Memory B cell (primary cell): Measurements from ENCODE around the gene MB21D2.

Experiments used
- ATAC-seq: fragments of 150-1000 bp; cut with Tn5 transposase; 2 replicates; pipeline ENCODE4 v1.10.0; 2021; ENCODE audit warnings: low read depth, mild to moderate bottlenecking, moderate library complexity
- DNase-seq, 2 donors: peaks; one replicate each; pipeline ENCODE4 v3.0.0; 2022; ENCODE audit warnings: low spot score in 2 of 2
- H3K27ac Mint-ChIP-seq: one replicate; pipeline ENCODE4 v1.8.0; 2022; ENCODE audit warnings: mild to moderate bottlenecking, moderate library complexity, mixed read lengths
- H3K27me3 Mint-ChIP-seq: one replicate; pipeline ENCODE4 v1.8.0; 2022; ENCODE audit warnings: mixed read lengths
- H3K36me3 Mint-ChIP-seq: one replicate; pipeline ENCODE4 v1.8.0; 2022; ENCODE audit warnings: mild to moderate bottlenecking, mixed read lengths
- H3K4me1 Mint-ChIP-seq: one replicate; pipeline ENCODE4 v1.8.0; 2022; ENCODE audit warnings: mixed read lengths
- H3K4me3 Mint-ChIP-seq: one replicate; pipeline ENCODE4 v1.8.0; 2022; ENCODE audit warnings: mild to moderate bottlenecking, moderate library complexity, mixed read lengths
- H3K9me3 Mint-ChIP-seq: one replicate; pipeline ENCODE4 v1.8.0; 2022; ENCODE audit warnings: mixed read lengths

MB21D2 gene

GRCh38 chr3:192834428-192834827 is 83.2 kb downstream of the MB21D2 start:
- no peaks in the 10 kb centered on the region for H3K36me3 Mint-ChIP-seq
- no peak overlapping the region for H3K27ac Mint-ChIP-seq
- H3K27me3 Mint-ChIP-seq, result no peaks in the 10 kb centered on the region
- no peak overlapping the region for H3K4me3 Mint-ChIP-seq
- peaks cover 11% of the 10 kb centered on the region for H3K4me1 Mint-ChIP-seq
- DNase-seq (no peak), ATAC-seq (no peak)
- H3K9me3 Mint-ChIP-seq, result no peaks in the 10 kb centered on the region

GRCh38 chr3:192833177-192833890 is 84.3 kb downstream of the MB21D2 start:
- H3K36me3 Mint-ChIP-seq, result no peaks in the 10 kb centered on the region

GRCh38 chr3:192831801-192832347 is 85.8 kb downstream of the MB21D2 start:
- Mint-ChIP-seq H3K27ac (no peak overlapping the region), H3K27me3 (no peaks in the 10 kb centered on the region), H3K9me3 (no peaks in the 10 kb centered on the region), H3K4me1 (peaks cover 5% of the 10 kb centered on the region), H3K4me3 (no peak overlapping the region), H3K36me3 (no peaks in the 10 kb centered on the region)
- ATAC-seq (no peak), DNase-seq (no peak)

More at GRCh38 chr3:192833177-192833890, 84.3 kb downstream of the MB21D2 start:
- no peak overlapping the region for H3K27ac Mint-ChIP-seq
- peaks cover 11% of the 10 kb centered on the region for H3K4me1 Mint-ChIP-seq
- DNase-seq (no peak), ATAC-seq (no peak)
- H3K9me3 Mint-ChIP-seq, result no peaks in the 10 kb centered on the region
- H3K4me3 Mint-ChIP-seq, result no peak overlapping the region
- no peaks in the 10 kb centered on the region for H3K27me3 Mint-ChIP-seq

GRCh38 chr3:192831111-192831644 is 86.5 kb downstream of the MB21D2 start:
- no peak for ATAC-seq
- Mint-ChIP-seq H3K36me3 (no peaks in the 10 kb centered on the region), H3K9me3 (no peaks in the 10 kb centered on the region), H3K27me3 (no peaks in the 10 kb centered on the region), H3K4me1 (peaks cover 5% of the 10 kb centered on the region), H3K4me3 (no peak overlapping the region), H3K27ac (no peak overlapping the region)
- DNase-seq, result no peak

GRCh38 chr3:192830291-192831110 is 87.2 kb downstream of the MB21D2 start:
- no peak overlapping the region for H3K4me3 Mint-ChIP-seq
- H3K27ac Mint-ChIP-seq, result no peak overlapping the region
- H3K9me3 Mint-ChIP-seq, result no peaks in the 10 kb centered on the region
- peaks cover 5% of the 10 kb centered on the region for H3K4me1 Mint-ChIP-seq
- no peak for ATAC-seq
- no peaks in the 10 kb centered on the region for H3K36me3 Mint-ChIP-seq
- DNase-seq, result no peak
- H3K27me3 Mint-ChIP-seq, result no peaks in the 10 kb centered on the region

- Mint-ChIP-seq H3K36me3 (no peaks in the 10 kb centered on the region), H3K9me3 (no peaks in the 10 kb centered on the region), H3K4me1 (peaks cover 5% of the 10 kb centered on the region), H3K27me3 (no peaks in the 10 kb centered on the region), H3K4me3 (no peak overlapping the region), H3K27ac (no peak overlapping the region)
- DNase-seq (no peak), ATAC-seq (no peak)
These were observed 89.6 kb downstream of the MB21D2 start for GRCh38 chr3:192827863-192828594.

- ATAC-seq, result no peak
These were observed 90.4 kb downstream of the MB21D2 start for GRCh38 chr3:192827208-192827607.

GRCh38 chr3:192826214-192827006 is 91.2 kb downstream of the MB21D2 start:
- ATAC-seq (no peak), DNase-seq (no peak)
- Mint-ChIP-seq H3K9me3 (no peaks in the 10 kb centered on the region), H3K27me3 (no peaks in the 10 kb centered on the region), H3K4me1 (peaks cover 4% of the 10 kb centered on the region), H3K27ac (no peak overlapping the region), H3K4me3 (no peak overlapping the region), H3K36me3 (no peaks in the 10 kb centered on the region)

More at GRCh38 chr3:192827208-192827607, 90.4 kb downstream of the MB21D2 start:
- peaks cover 5% of the 10 kb centered on the region for H3K4me1 Mint-ChIP-seq
- no peaks in the 10 kb centered on the region for H3K36me3 Mint-ChIP-seq
- no peak overlapping the region for H3K4me3 Mint-ChIP-seq
- DNase-seq, result no peak
- no peak overlapping the region for H3K27ac Mint-ChIP-seq
- no peaks in the 10 kb centered on the region for H3K27me3 Mint-ChIP-seq
- H3K9me3 Mint-ChIP-seq, result no peaks in the 10 kb centered on the region

- no peaks in the 10 kb centered on the region for H3K4me1 Mint-ChIP-seq
- no peak for DNase-seq
- peak; percentile 56 for ATAC-seq
- no peak overlapping the region for H3K4me3 Mint-ChIP-seq
- H3K9me3 Mint-ChIP-seq, result no peaks in the 10 kb centered on the region
- no peaks in the 10 kb centered on the region for H3K36me3 Mint-ChIP-seq
- H3K27ac Mint-ChIP-seq, result no peak overlapping the region
- H3K27me3 Mint-ChIP-seq, result no peaks in the 10 kb centered on the region
These were observed 91.9 kb downstream of the MB21D2 start for GRCh38 chr3:192825657-192826200.

- Mint-ChIP-seq H3K9me3 (no peaks in the 10 kb centered on the region), H3K4me3 (no peak overlapping the region), H3K27ac (no peak overlapping the region), H3K36me3 (no peaks in the 10 kb centered on the region), H3K27me3 (no peaks in the 10 kb centered on the region), H3K4me1 (no peaks in the 10 kb centered on the region)
- ATAC-seq, result no peak
- DNase-seq, result no peak
These were observed 92.4 kb downstream of the MB21D2 start for GRCh38 chr3:192825216-192825615.

GRCh38 chr3:192824313-192824712 is 93.3 kb downstream of the MB21D2 start:
- Mint-ChIP-seq H3K4me3 (no peak overlapping the region), H3K36me3 (no peaks in the 10 kb centered on the region), H3K27me3 (no peaks in the 10 kb centered on the region), H3K27ac (no peak overlapping the region), H3K4me1 (no peaks in the 10 kb centered on the region), H3K9me3 (no peaks in the 10 kb centered on the region)
- DNase-seq, result no peak
- ATAC-seq, result no peak

GRCh38 chr3:192821161-192821560 is 96.5 kb downstream of the MB21D2 start:
- DNase-seq, result no peak
- Mint-ChIP-seq H3K9me3 (no peaks in the 10 kb centered on the region), H3K4me3 (no peak overlapping the region), H3K4me1 (peaks cover 5% of the 10 kb centered on the region), H3K36me3 (no peaks in the 10 kb centered on the region), H3K27me3 (no peaks in the 10 kb centered on the region), H3K27ac (no peak overlapping the region)
- no peak for ATAC-seq

- Mint-ChIP-seq H3K36me3 (no peaks in the 10 kb centered on the region), H3K4me1 (peaks cover 5% of the 10 kb centered on the region), H3K4me3 (no peak overlapping the region), H3K9me3 (no peaks in the 10 kb centered on the region), H3K27ac (no peak overlapping the region), H3K27me3 (no peaks in the 10 kb centered on the region)
- no peak for DNase-seq
- ATAC-seq, result no peak
These were observed 97.5 kb downstream of the MB21D2 start for GRCh38 chr3:192820161-192820560.
